VCaP (cell line): ENCODE data around the gene ZNF446.
A peak's percentile ranks its signal among the peaks of the same experiment; 100 is the strongest.
"Not testable (repeated sequence)": the region's sequence is repeated elsewhere in the genome, so short reads cannot be mapped to it uniquely, and the experiment has no call there.

Experiments used
- H3K27ac ChIP-seq: fragments of 450-650 bp; 2 replicates; pipeline ENCODE4 v1.5.1; 2017
- TF ChIP-seq, protein P1 (sequence below): fragments of 450-650 bp; conservative IDR thresholded peaks from 2 replicates; pipeline ENCODE4 v1.5.1; 2017; ENCODE audit warnings: mild to moderate bottlenecking, moderate library complexity

Gene ZNF446

GRCh38 chr19:58466760-58467589, 9.2 kb upstream of the ZNF446 start, which contains the start of gene ZNF324:
TSS of gene ZNF324 (plus strand) at chr19:58467080. CDS start at chr19:58469186, 2,106 bp downstream.
- H3K27ac ChIP-seq = peak within 1 kb of the TSS; percentile 78
- TF ChIP-seq, protein P1, sequence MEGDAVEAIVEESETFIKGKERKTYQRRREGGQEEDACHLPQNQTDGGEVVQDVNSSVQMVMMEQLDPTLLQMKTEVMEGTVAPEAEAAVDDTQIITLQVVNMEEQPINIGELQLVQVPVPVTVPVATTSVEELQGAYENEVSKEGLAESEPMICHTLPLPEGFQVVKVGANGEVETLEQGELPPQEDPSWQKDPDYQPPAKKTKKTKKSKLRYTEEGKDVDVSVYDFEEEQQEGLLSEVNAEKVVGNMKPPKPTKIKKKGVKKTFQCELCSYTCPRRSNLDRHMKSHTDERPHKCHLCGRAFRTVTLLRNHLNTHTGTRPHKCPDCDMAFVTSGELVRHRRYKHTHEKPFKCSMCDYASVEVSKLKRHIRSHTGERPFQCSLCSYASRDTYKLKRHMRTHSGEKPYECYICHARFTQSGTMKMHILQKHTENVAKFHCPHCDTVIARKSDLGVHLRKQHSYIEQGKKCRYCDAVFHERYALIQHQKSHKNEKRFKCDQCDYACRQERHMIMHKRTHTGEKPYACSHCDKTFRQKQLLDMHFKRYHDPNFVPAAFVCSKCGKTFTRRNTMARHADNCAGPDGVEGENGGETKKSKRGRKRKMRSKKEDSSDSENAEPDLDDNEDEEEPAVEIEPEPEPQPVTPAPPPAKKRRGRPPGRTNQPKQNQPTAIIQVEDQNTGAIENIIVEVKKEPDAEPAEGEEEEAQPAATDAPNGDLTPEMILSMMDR = no peak

- TF ChIP-seq, protein P1 = no peak
- no peak overlapping the region; the same call in 1 of the 2 replicates for H3K27ac ChIP-seq
Measured at GRCh38 chr19:58468216-58468839, 7.8 kb upstream of the ZNF446 start.

- TF ChIP-seq, protein P1 = no peak
- H3K27ac ChIP-seq = no peak overlapping the region
Measured at GRCh38 chr19:58469241-58470013, 6.7 kb upstream of the ZNF446 start.

DNA sequence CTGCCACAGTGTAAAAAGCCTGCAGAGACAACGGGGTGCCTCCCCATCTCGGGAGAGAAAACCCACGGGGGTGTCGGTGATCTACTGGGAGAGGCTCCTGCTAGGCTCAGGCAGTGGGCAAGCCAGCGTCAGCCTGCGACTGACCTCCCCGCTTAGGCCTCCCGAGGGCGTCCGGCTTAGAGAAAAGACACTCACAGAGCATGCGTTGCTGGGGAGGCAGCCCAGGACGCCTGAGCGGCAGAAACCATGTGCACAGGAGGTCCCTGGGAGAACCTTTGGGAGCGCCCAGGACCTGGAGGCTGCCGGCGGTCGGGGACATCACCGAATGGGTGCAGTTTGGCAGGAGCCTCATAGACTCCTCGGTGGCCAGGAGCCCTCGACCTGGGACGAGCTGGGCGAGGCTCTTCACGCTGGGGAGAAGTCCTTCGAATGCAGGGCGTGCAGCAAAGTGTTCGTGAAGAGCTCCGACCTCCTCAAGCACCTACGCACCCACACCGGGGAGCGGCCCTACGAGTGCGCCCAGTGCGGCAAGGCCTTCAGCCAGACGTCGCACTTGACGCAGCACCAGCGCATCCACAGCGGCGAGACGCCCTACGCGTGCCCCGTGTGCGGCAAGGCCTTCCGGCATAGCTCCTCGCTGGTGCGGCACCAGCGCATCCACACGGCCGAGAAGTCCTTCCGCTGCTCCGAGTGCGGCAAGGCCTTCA, 5.2 kb upstream of the ZNF446 start:
- not testable (repeated sequence) for H3K27ac ChIP-seq

GRCh38 chr19:58471736-58472135, 4.4 kb upstream of the ZNF446 start:
- H3K27ac ChIP-seq = no peak overlapping the region
- TF ChIP-seq, protein P1 = no peak

DNA sequence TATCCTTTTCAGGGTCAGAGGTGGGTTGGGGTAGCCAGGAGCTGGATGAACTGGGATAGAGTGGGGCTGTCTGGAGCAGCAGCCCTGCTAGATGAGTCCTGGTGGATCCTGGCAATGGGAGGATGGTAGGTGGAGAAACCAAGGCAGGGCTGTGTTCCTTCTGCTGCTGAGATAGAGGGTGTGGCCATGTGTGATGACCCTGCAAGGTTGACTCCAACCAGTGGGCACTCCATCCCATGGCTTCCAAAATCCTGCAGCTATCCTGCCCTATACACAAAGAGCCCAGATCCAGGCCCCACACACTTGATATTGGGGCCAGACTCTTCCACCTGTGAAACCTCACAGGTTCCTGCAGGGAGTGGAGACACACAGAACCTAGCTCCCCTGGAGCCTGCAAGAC, 2.4 kb upstream of the ZNF446 start:
- no peak overlapping the region for H3K27ac ChIP-seq
- TF ChIP-seq, protein P1 = no peak

DNA sequence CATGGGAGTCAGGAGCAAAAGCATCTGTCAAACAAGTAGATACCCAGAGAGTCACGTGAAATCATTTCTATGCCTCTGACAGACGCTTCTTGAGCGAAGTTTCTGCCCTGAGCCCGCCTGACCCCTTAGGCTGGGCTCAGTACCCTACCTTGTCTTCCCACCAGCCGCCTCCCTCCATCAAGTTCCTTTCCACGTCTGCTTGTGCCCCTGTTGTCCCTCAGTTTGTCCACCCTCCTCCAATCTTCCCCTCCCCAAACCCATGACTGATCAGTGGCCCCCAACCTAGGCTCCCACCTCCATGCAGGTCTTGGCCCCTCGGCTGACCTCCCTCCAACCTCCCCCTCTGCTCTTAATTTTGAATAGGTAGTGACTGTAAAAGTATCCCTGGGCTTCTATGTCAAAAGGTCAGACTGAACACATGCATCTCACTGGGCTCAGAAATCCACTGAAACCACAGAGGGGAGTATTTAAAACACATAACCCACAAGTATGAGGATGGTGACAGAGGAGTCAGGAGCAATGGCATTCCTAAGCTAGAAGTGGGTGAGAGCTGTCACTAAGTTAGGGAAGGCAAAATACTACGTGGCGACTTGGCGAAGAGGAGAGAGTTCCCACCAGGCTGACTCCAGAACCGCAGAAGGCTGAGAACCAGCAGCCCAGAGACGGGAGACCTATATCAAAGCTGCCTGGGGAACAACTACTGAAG, 1.7 kb upstream of the ZNF446 start:
- TF ChIP-seq, protein P1 = no peak
- H3K27ac ChIP-seq = peak overlapping the region; percentile 89
